Peyer's patch (tissue), 4 donors: ENCODE measurements around the gene NKX2-1. TPM values are rescaled to one million over a fixed set of nuclear protein-coding genes. Genes with fewer than 3 reads are reported as not detected.
A peak's percentile ranks its signal among the peaks of the same experiment; 100 is the strongest.

ENCODE experiments used
- DNase-seq, 3 donors: peaks; one replicate each; pipeline ENCODE4 v3.0.0-alpha.2; 2017 to 2019
- H3K27ac ChIP-seq, 4 donors: fragments of 200-600 bp; sonication (generic); one replicate each; pipeline ENCODE4 v1.5.1; 2016 to 2019
- H3K27me3 ChIP-seq, 2 donors: fragments of 200-600 bp; sonication (generic); one replicate each; pipeline ENCODE4 v1.5.1; 2019
- H3K36me3 ChIP-seq, 3 donors: fragments of 200-600 bp; sonication (generic); one replicate each; pipeline ENCODE4 v1.5.1; 2016 to 2019
- H3K4me1 ChIP-seq, 4 donors: fragments of 200-600 bp; sonication (generic); one replicate each; pipeline ENCODE4 v1.5.1; 2016 to 2019
- H3K4me3 ChIP-seq, 4 donors: fragments of 200-600 bp; sonication (generic); 1 replicate in 3 of 4; 2 replicates in 1 of 4; pipeline ENCODE4 v1.5.1; 2016 to 2019; ENCODE audit warnings: mild to moderate bottlenecking in 1 of 4
- H3K9me3 ChIP-seq, 4 donors: fragments of 200-600 bp; sonication (generic); one replicate each; pipeline ENCODE4 v1.5.1; 2016 to 2019; ENCODE audit warnings: mild to moderate bottlenecking in 1 of 4
- CTCF ChIP-seq, 6 experiments: fragments of 450-650 bp in 4 of 6; fragments of 200-600 bp in 2 of 6; sonication (generic) in 1 of 6; IDR thresholded peaks; one replicate each; pipeline ENCODE4 v1.5.1; 2017 to 2019; ENCODE audit warnings: antibody characterized with exemption in 6 of 6, mild to moderate bottlenecking in 3 of 6, moderate library complexity in 1 of 6
- POLR2A ChIP-seq, 2 donors: fragments of 450-650 bp; IDR thresholded peaks; one replicate each; pipeline ENCODE4 v1.5.1; 2017; ENCODE audit warnings: antibody characterized with exemption in 2 of 2, mild to moderate bottlenecking in 2 of 2, moderate library complexity in 2 of 2
- total RNA-seq, 4 donors: library from RNA; depleted of rRNA; stranded (reverse); fragments of >200 nt; gene quantifications; one replicate each; pipeline ENCODE4 v1.1.0, GENCODE V29; 2016

The NKX2-1 gene
- total RNA-seq, 4 donors from 2014 or later = not detected

GRCh38 chr14:36538051-36538450 is 18.0 kb upstream of the NKX2-1 start:
- Histone ChIP-seq H3K9me3 (peaks cover 0 to 6% (median 0%) of the 10 kb centered on the region in 4 donors), H3K4me1 (no peaks in the 10 kb centered on the region), H3K4me3 (no peak overlapping the region), H3K36me3 (no peaks in the 10 kb centered on the region), H3K27me3 (no peaks in the 10 kb centered on the region), H3K27ac (no peak overlapping the region)
- no peak for DNase-seq
- TF ChIP-seq CTCF (IDR thresholded peaks at IDR 0.05) = no peak
- no peak for TF ChIP-seq POLR2A (IDR thresholded peaks at IDR 0.05)

GRCh38 chr14:36529062-36529461 is 9.0 kb upstream of the NKX2-1 start:
- no peak for TF ChIP-seq CTCF (IDR thresholded peaks at IDR 0.05)
- no peak for TF ChIP-seq POLR2A (IDR thresholded peaks at IDR 0.05)
- no peaks in the 10 kb centered on the region for H3K36me3 ChIP-seq
- H3K27me3 ChIP-seq = peaks cover 0 to 22% of the 10 kb centered on the region in 2 donors
- no peaks in the 10 kb centered on the region for H3K4me1 ChIP-seq
- H3K27ac ChIP-seq = no peak overlapping the region
- no peaks in the 10 kb centered on the region for H3K9me3 ChIP-seq
- no peak for DNase-seq
- no peak overlapping the region for H3K4me3 ChIP-seq

GRCh38 chr14:36525746-36526099 is 5.7 kb upstream of the NKX2-1 start:
- no peaks in the 10 kb centered on the region for H3K9me3 ChIP-seq
- peaks cover 0 to 54% of the 10 kb centered on the region in 2 donors for H3K27me3 ChIP-seq
- no peak for TF ChIP-seq POLR2A (IDR thresholded peaks at IDR 0.05)
- TF ChIP-seq CTCF (IDR thresholded peaks at IDR 0.05) = no peak

GRCh38 chr14:36524874-36525745 is 5.1 kb upstream of the NKX2-1 start:
- Histone ChIP-seq H3K9me3 (no peaks in the 10 kb centered on the region), H3K36me3 (no peaks in the 10 kb centered on the region), H3K27me3 (peaks cover 0 to 59% of the 10 kb centered on the region in 2 donors), H3K4me1 (peaks cover 0 to 17% (median 0%) of the 10 kb centered on the region in 4 donors), H3K27ac (no peak overlapping the region), H3K4me3 (no peak overlapping the region)
- TF ChIP-seq POLR2A (IDR thresholded peaks at IDR 0.05) = no peak
- TF ChIP-seq CTCF (IDR thresholded peaks at IDR 0.05) = peak in 3 of 6 experiments; percentile 16 to 29 (median 19)
- peak in 1 of 3 donors; percentile 50 for DNase-seq

More at GRCh38 chr14:36525746-36526099, 5.7 kb upstream of the NKX2-1 start:
- Histone ChIP-seq H3K27ac (no peak overlapping the region), H3K36me3 (no peaks in the 10 kb centered on the region), H3K4me3 (no peak overlapping the region), H3K4me1 (peaks cover 0 to 10% (median 0%) of the 10 kb centered on the region in 4 donors)
- no peak for DNase-seq

- TF ChIP-seq POLR2A (IDR thresholded peaks at IDR 0.05) (no peak), CTCF (IDR thresholded peaks at IDR 0.05) (no peak)
- Histone ChIP-seq H3K27me3 (peaks cover 0 to 67% of the 10 kb centered on the region in 2 donors), H3K36me3 (no peaks in the 10 kb centered on the region), H3K27ac (no peak overlapping the region), H3K4me1 (peaks cover 0 to 24% (median 0%) of the 10 kb centered on the region in 4 donors), H3K4me3 (no peak overlapping the region), H3K9me3 (no peaks in the 10 kb centered on the region)
- DNase-seq = no peak
Observed at GRCh38 chr14:36524220-36524837, 4.3 kb upstream of the NKX2-1 start.
